Measurements from ENCODE around the gene WIZ. TPM values are rescaled to one million over a fixed set of nuclear protein-coding genes. Genes with fewer than 3 reads are reported as not detected.

The WIZ gene
- total and polyA plus RNA-seq, 2 of the 4 experiments (the other 2 are of a cell fraction), result 0.90 to 27.1 TPM

DNA sequence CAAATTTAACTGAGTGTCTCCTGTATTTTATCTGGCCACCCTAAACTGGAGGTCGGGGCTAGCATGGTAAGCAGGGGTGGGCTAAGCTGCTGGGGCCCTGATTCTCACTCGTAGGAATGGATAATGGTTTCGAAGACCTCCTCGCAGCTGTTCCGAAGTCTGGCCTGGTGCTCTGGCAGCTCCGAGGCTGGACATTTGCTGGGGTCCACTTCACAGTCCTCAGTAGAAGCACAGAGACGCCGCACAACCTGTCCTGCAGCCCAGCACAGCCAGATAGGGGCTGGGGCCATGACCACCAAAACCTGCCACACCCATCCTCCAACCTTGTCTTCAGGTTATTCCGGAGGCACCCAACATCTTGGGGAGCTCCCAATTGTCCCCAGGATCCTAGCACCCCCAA is 6.2 kb upstream of the WIZ start:
- no peak overlapping the region for H3K18ac ChIP-seq (ENCODE audit: low read depth, low read length)
- no peak for TF ChIP-seq RAD21 (IDR thresholded peaks at IDR 0.05; ENCODE audit: low read length)
- no peak for TF ChIP-seq BHLHE40 (IDR thresholded peaks at IDR 0.05; ENCODE audit: low read depth, low read length)
- TF ChIP-seq POLR2A (IDR thresholded peaks at IDR 0.05; ENCODE audit: low read depth, low read length), result no peak
- TF ChIP-seq NFE2L2 (IDR thresholded peaks at IDR 0.05; ENCODE audit: low read depth, low read length), result no peak
- no peak for TF ChIP-seq USF2 (IDR thresholded peaks at IDR 0.05; ENCODE audit: low read depth, low read length)
- no peak for TF ChIP-seq MAZ (IDR thresholded peaks at IDR 0.05; ENCODE audit: borderline replicate concordance, low read depth, low read length)
- no peak for TF ChIP-seq RCOR1 (IDR thresholded peaks at IDR 0.05; ENCODE audit: insufficient replicate concordance, low read length)
- no peak for TF ChIP-seq MAFK (IDR thresholded peaks at IDR 0.05; ENCODE audit: low read depth, low read length)
- TF ChIP-seq SMC3 (IDR thresholded peaks at IDR 0.05; ENCODE audit: low read depth, low read length), result no peak
- TF ChIP-seq CEBPB (IDR thresholded peaks at IDR 0.05; ENCODE audit: low read depth, low read length), result no peak
- no peak for TF ChIP-seq FOS (IDR thresholded peaks at IDR 0.05; ENCODE audit: low read depth, low read length)
- no peak for TF ChIP-seq CHD1 (IDR thresholded peaks at IDR 0.05; ENCODE audit: low read depth, low read length)
- TF ChIP-seq, protein P1, sequence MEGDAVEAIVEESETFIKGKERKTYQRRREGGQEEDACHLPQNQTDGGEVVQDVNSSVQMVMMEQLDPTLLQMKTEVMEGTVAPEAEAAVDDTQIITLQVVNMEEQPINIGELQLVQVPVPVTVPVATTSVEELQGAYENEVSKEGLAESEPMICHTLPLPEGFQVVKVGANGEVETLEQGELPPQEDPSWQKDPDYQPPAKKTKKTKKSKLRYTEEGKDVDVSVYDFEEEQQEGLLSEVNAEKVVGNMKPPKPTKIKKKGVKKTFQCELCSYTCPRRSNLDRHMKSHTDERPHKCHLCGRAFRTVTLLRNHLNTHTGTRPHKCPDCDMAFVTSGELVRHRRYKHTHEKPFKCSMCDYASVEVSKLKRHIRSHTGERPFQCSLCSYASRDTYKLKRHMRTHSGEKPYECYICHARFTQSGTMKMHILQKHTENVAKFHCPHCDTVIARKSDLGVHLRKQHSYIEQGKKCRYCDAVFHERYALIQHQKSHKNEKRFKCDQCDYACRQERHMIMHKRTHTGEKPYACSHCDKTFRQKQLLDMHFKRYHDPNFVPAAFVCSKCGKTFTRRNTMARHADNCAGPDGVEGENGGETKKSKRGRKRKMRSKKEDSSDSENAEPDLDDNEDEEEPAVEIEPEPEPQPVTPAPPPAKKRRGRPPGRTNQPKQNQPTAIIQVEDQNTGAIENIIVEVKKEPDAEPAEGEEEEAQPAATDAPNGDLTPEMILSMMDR (conservative IDR thresholded peaks at IDR 0.05; ENCODE audit: low read depth, low read length), result no peak
- TF ChIP-seq MXI1 (IDR thresholded peaks at IDR 0.05; ENCODE audit: borderline replicate concordance, low read depth, low read length), result no peak
- TF ChIP-seq RFX5 (IDR thresholded peaks at IDR 0.05; ENCODE audit: low read depth, low read length), result no peak
- no peak for TF ChIP-seq ELK1 (IDR thresholded peaks at IDR 0.05; ENCODE audit: borderline replicate concordance, low read depth, low read length)
- no peak overlapping the region for H3K4me2 ChIP-seq (ENCODE audit: low read depth, low read length)
- dilution Hi-C loops (cut with HindIII; ENCODE audit: low sequenced_read_pairs, unreplicated experiment) (no loop called here), intact Hi-C loops (cut with micrococcal nuclease) (loop anchor here (10.0 kb wide), 1 partner anchor 99 kb away; no protein-coding TSS in a partner anchor), in situ Hi-C loops (cut with MboI; ENCODE audit: low sequenced_read_pairs) (no loop called here)
- BruUV-seq (replicated peaks), result no TSS peak
- no peak overlapping the region for H2BK120ac ChIP-seq (ENCODE audit: low read depth, low read length)
- ChIA-PET POLR2A (ENCODE audit: unreplicated experiment) (no interaction called here), CTCF (no interaction called here)
- no peak overlapping the region for H2BK15ac ChIP-seq (ENCODE audit: low read depth, low read length)
- no peak overlapping the region for H2AK9ac ChIP-seq (replicated peaks; ENCODE audit: low read depth, low read length, poor library complexity)
- H4K8ac ChIP-seq (ENCODE audit: low read depth in 2 of 2, low read length in 2 of 2), result no peak overlapping the region
- 78% methylated on average over 6 of the region's 9 CpGs; no CpG with 5 or more reads in 1 of the 2 experiments for WGBS, 2 experiments (ENCODE audit: extremely low coverage in 2 of 2, insufficient read length in 1 of 2)
- H3K4me1 ChIP-seq (ENCODE audit: control insufficient read depth, insufficient read depth, low read length), result peaks cover 7% of the 10 kb centered on the region; the same call in 1 of the 2 replicates
- no peak overlapping the region for H3K9ac ChIP-seq (ENCODE audit: low read depth, low read length)
- no peak overlapping the region for H3K14ac ChIP-seq (replicated peaks; ENCODE audit: low read depth, low read length)
- H3K23ac ChIP-seq (ENCODE audit: low read depth, low read length), result no peak overlapping the region
- H2BK20ac ChIP-seq (ENCODE audit: low read depth, low read length), result no peak overlapping the region
- H3K56ac ChIP-seq (ENCODE audit: extremely low read depth, insufficient read depth, low read length), result no peak overlapping the region
- no peak overlapping the region for H4K5ac ChIP-seq (ENCODE audit: low read depth, low read length)
- H3K9me3 ChIP-seq (ENCODE audit: control insufficient read depth, insufficient read depth, low read length), result no peaks in the 10 kb centered on the region
- H3K4me3 ChIP-seq (ENCODE audit: insufficient read depth, low read depth, low read length), result no peak overlapping the region
- no peak overlapping the region for H3K27ac ChIP-seq (ENCODE audit: insufficient read depth, low read length)
- no peak overlapping the region for H4K91ac ChIP-seq (ENCODE audit: insufficient read depth, low read depth, low read length)
- no peak overlapping the region for H2BK5ac ChIP-seq (ENCODE audit: low read depth, low read length, poor library complexity, severe bottlenecking)
- peaks cover 41% of the 10 kb centered on the region for H3K27me3 ChIP-seq (ENCODE audit: control insufficient read depth, insufficient read depth, low read length)
- H4K20me1 ChIP-seq (ENCODE audit: insufficient read depth, low read length), result no peaks in the 10 kb centered on the region; the same call in 1 of the 2 replicates
- no peak for DNase-seq
- no peaks in the 10 kb centered on the region for H3K79me1 ChIP-seq (ENCODE audit: low read depth in 1 of 2, low read length in 2 of 2)
- no peak for ATAC-seq (ENCODE audit: low read depth)
- no peak overlapping the region for H3K4ac ChIP-seq (ENCODE audit: low read depth, low read length)
- no peak overlapping the region for H2AK5ac ChIP-seq (ENCODE audit: low read depth, low read length)
- H3K9me1 ChIP-seq (ENCODE audit: insufficient read depth, low read length), result peaks cover 10% of the 10 kb centered on the region; the same call in 1 of the 2 replicates
- no peak overlapping the region for H2AFZ ChIP-seq (replicated peaks; ENCODE audit: low read length, poor library complexity)
- H3K36me3 ChIP-seq (ENCODE audit: control insufficient read depth, insufficient read depth, low read length), result no peaks in the 10 kb centered on the region

Measured in IMR-90 (cell line).